ENCODE data around the gene ZNF346.
A peak's percentile ranks its signal among the peaks of the same experiment; 100 is the strongest.

The ZNF346 gene

GRCh38 chr5:177010153-177010552 lies 12.3 kb upstream of the ZNF346 start:
- H3K27ac ChIP-seq (ENCODE audit: poor library complexity, severe bottlenecking): no peak overlapping the region
- ATAC-seq (ENCODE audit: low read depth): no peak
- H3K9me3 ChIP-seq (ENCODE audit: severe bottlenecking): no peaks in the 10 kb centered on the region
- no peak for DNase-seq (ENCODE audit: low spot score)
- TF ChIP-seq CTCF (IDR thresholded peaks at IDR 0.05; ENCODE audit: poor library complexity, severe bottlenecking): no peak
- no peaks in the 10 kb centered on the region for H3K4me1 ChIP-seq (ENCODE audit: insufficient read depth, poor library complexity, severe bottlenecking)
- 0 out of 2 replicates have a peak, but pooled peaks cover 3% of the 10 kb centered on the region for H3K36me3 ChIP-seq (ENCODE audit: low read depth)
- H3K4me3 ChIP-seq (ENCODE audit: severe bottlenecking): no peak overlapping the region
- H3K27me3 ChIP-seq (ENCODE audit: insufficient read depth, poor library complexity, severe bottlenecking): no peaks in the 10 kb centered on the region

GRCh38 chr5:177015156-177015555 lies 7.3 kb upstream of the ZNF346 start:
- Histone ChIP-seq H3K27ac (ENCODE audit: poor library complexity, severe bottlenecking) (no peak overlapping the region), H3K4me1 (ENCODE audit: insufficient read depth, poor library complexity, severe bottlenecking) (no peaks in the 10 kb centered on the region), H3K36me3 (ENCODE audit: low read depth) (no peaks in the 10 kb centered on the region), H3K27me3 (ENCODE audit: insufficient read depth, poor library complexity, severe bottlenecking) (no peaks in the 10 kb centered on the region), H3K4me3 (ENCODE audit: severe bottlenecking) (no peak overlapping the region), H3K9me3 (ENCODE audit: severe bottlenecking) (no peaks in the 10 kb centered on the region)
- ATAC-seq (ENCODE audit: low read depth) (no peak), DNase-seq (ENCODE audit: low spot score) (no peak)
- no peak for TF ChIP-seq CTCF (IDR thresholded peaks at IDR 0.05; ENCODE audit: poor library complexity, severe bottlenecking)

- Histone ChIP-seq H3K27ac (ENCODE audit: poor library complexity, severe bottlenecking) (no peak overlapping the region), H3K27me3 (ENCODE audit: insufficient read depth, poor library complexity, severe bottlenecking) (no peaks in the 10 kb centered on the region), H3K9me3 (ENCODE audit: severe bottlenecking) (no peaks in the 10 kb centered on the region), H3K36me3 (ENCODE audit: low read depth) (no peaks in the 10 kb centered on the region), H3K4me3 (ENCODE audit: severe bottlenecking) (no peak overlapping the region), H3K4me1 (ENCODE audit: insufficient read depth, poor library complexity, severe bottlenecking) (peaks cover 4% of the 10 kb centered on the region)
- no peak for DNase-seq (ENCODE audit: low spot score)
- TF ChIP-seq CTCF (IDR thresholded peaks at IDR 0.05; ENCODE audit: poor library complexity, severe bottlenecking): no peak
- no peak for ATAC-seq (ENCODE audit: low read depth)
Measured at GRCh38 chr5:177018341-177018740, 4.2 kb upstream of the ZNF346 start.

GRCh38 chr5:177020033-177020432 lies 2.5 kb upstream of the ZNF346 start:
- H3K36me3 ChIP-seq (ENCODE audit: low read depth): peaks cover 9% of the 10 kb centered on the region; the same call in 1 of the 2 replicates
- H3K4me3 ChIP-seq (ENCODE audit: severe bottlenecking): no peak overlapping the region
- H3K27me3 ChIP-seq (ENCODE audit: insufficient read depth, poor library complexity, severe bottlenecking): no peaks in the 10 kb centered on the region
- H3K27ac ChIP-seq (ENCODE audit: poor library complexity, severe bottlenecking): no peak overlapping the region
- H3K9me3 ChIP-seq (ENCODE audit: severe bottlenecking): no peaks in the 10 kb centered on the region
- DNase-seq (ENCODE audit: low spot score) (no peak), ATAC-seq (ENCODE audit: low read depth) (no peak)
- H3K4me1 ChIP-seq (ENCODE audit: insufficient read depth, poor library complexity, severe bottlenecking): peaks cover 7% of the 10 kb centered on the region
- no peak for TF ChIP-seq CTCF (IDR thresholded peaks at IDR 0.05; ENCODE audit: poor library complexity, severe bottlenecking)

- no peaks in the 10 kb centered on the region for H3K27me3 ChIP-seq (ENCODE audit: insufficient read depth, poor library complexity, severe bottlenecking)
- H3K27ac ChIP-seq (ENCODE audit: poor library complexity, severe bottlenecking): peak overlapping the region; percentile 36
- peak overlapping the region; percentile 91 for H3K4me3 ChIP-seq (ENCODE audit: severe bottlenecking)
- peaks cover 26% of the 10 kb centered on the region for H3K36me3 ChIP-seq (ENCODE audit: low read depth)
- ATAC-seq (ENCODE audit: low read depth) (peak; percentile 13; the same call in 2 of the 3 replicates), DNase-seq (ENCODE audit: low spot score) (no peak)
- no peak for TF ChIP-seq CTCF (IDR thresholded peaks at IDR 0.05; ENCODE audit: poor library complexity, severe bottlenecking)
- H3K9me3 ChIP-seq (ENCODE audit: severe bottlenecking): no peaks in the 10 kb centered on the region
- H3K4me1 ChIP-seq (ENCODE audit: insufficient read depth, poor library complexity, severe bottlenecking): peaks cover 7% of the 10 kb centered on the region
Measured at GRCh38 chr5:177023303-177023664, 788 bp downstream of the ZNF346 start.

Measured in RWPE2 (cell line).